GM18502 (cell line): Measurements from ENCODE around the gene TSTD2.
A peak's percentile ranks its signal among the peaks of the same experiment; 100 is the strongest.

Experiments
- ATAC-seq: cut with Tn5 transposase; IDR thresholded peaks from one replicate; pipeline ENCODE4 v1.9.1; 2021; ENCODE audit warnings: mild to moderate bottlenecking; ENCODE audit not compliant: unreplicated experiment, poor library complexity

Gene TSTD2

DNA sequence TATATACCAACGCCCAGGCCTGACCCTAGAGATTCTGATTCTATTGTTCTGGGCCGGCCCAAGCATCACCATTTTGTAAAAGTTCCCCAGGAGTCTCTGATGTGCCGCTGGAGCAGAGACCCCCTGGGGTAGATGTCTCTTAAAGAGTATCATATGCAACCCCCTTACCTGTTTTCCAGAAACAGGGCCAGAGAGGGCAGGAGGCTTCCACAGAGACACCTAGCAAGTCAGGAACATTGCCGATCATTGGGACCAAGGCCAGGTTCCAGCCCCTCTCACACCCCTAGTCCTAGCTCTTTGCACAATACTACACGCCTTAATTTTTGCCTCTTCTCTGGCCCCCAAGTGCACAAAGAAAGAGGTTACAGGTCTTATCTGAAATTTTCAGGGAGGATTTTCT, 67.9 kb downstream of the TSTD2 start:
- no peak for ATAC-seq

DNA sequence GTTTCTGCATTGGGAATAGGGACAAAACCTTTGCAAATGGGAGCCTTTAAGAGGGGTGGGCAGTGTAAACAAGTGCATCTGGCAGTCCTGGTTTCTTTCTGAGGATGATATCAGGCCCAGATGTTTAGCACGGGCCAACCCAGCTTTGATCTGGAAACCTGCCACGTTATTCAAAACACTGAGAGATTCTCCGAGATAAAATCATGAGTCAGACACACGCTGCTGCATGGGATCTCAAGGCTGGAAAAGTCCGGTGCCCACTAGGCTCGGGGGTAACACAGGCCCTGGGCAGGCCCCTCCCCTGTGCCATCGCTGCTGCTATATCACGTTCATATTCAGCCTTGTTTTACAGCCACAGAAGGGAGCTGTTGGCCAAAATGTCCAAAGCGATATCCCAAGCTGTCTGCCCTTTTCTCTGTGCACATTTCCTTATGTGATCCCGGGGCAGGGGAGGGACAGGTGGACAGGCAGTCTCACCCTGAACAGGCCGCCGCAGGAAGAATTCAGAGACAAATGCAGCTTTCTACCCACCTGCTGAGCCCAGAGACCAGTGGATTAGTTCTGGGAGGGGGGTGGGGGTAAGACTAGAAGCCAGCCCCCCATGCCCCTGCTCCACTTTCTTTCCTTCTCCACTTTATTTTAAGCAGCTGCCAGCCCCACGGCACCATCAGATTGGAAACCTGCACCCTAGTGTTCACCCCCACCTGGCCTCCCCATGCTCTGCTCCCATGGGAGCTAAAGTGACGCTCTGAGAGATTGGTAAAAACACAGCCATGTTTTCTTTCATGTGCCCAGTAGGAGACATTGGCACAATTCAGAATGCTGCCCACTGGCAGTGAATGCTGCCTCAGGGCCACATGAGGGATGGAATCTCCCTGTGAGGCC, 68.6 kb downstream of the TSTD2 start:
- no peak for ATAC-seq

DNA sequence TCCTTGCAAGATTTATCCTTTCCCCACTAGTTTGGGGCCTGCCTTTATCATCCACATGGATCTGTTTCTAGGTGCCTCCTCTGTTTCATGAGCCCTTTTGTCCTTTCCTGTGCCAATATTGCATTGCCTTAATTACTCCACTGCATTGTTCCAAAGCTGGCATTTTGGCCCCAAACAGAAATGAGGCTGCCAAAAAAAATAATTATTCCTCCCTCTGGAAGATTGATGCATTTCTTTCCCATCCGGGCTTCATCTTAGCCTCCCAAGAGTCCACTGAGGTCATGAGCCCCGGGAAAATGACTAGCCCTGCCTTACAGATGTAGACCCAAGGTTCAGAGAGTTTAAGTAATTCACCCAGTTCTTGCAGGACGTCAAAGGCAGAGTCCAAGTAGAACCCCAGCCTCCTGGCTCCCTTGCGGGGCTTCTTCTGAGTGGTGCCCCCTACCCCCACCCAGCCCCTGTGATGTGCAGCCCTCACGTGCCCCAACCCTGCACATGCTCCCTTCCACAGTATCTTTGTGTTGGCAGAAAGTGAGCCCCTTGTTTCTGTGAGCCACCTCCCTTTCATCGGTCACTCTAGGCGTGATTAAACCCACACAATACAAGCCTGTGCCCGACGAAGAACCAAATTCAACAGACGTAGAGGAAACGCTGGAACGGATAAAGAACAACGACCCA, 69.6 kb downstream of the TSTD2 start:
- no peak for ATAC-seq

DNA sequence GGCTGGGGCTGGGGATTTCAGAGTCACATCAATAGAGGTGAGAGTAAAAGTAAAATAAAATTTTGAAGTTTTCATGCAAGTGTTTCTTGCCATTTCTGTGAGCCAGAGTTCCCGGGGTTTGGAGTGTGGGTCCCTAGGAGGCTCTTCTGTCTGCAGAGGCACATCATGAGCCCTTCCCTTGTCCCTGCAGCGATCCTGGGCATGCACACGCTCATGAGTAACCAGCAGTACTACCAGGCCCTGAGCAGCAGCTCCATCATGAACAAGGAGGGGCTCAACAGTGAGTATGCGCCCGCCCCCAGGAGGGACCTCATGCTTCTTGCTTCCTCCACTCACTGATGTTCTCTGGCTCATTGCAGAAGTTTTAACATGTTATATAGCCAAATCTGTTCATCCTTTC, 70.6 kb downstream of the TSTD2 start:
- ATAC-seq, result no peak

DNA sequence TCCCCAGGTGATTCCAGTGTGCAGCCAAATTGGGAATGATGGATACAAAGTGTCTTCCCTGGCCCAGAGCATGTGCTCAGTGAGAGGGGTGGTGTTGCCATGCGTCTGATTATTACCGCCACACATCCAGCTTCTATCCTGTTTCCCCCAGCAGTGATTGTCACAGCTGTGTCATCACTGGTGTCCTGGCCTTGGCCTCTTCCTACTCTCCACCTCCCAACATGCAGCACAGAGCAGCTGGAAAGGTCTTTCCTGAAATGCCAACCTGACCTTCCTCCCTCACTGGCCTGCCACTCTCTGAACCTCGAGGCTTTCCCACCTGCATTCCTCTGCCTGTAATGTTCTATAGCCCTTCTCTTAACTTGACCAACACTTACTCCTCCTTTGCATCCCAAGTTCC, 71.7 kb downstream of the TSTD2 start:
- no peak for ATAC-seq

DNA sequence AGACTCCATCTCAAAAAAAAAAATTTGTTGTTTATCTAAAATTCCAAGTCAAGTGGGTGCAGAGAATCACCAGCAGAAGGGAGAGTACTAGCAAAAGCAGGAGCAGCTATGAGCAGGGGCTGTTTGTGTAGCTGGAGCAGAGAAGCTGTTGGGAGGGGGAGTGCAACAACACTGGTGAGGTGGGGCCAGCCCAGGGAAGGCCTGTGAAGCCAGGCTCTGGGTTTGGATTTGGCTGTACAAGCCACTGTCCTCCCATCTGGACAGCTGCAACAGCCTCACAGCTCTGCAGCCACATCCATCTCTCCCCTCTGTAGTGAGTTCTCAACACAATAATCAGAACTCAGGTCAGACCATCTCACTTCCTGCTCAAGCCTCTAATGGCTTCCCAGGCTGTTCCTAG, 72.3 kb downstream of the TSTD2 start:
- no peak for ATAC-seq

DNA sequence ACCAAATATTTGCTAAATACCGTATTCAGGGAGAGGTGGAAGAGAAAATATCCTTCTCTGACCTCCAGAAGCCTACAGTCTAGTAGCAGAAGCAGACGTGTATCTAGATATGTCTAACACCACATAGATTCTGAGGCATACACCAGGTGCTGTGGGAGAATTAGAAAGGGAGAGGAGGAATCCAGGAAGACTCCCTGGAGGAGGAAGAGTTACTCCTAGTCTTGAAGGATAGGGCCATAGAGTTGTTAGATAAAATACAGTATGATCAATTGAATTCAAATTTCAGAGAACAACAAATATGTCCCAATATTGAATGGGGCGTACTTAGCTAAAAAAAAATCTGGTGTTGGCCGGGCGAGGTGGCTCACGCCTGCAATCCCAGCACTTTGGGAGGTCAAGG, 73.0 kb downstream of the TSTD2 start:
- ATAC-seq, result no peak

DNA sequence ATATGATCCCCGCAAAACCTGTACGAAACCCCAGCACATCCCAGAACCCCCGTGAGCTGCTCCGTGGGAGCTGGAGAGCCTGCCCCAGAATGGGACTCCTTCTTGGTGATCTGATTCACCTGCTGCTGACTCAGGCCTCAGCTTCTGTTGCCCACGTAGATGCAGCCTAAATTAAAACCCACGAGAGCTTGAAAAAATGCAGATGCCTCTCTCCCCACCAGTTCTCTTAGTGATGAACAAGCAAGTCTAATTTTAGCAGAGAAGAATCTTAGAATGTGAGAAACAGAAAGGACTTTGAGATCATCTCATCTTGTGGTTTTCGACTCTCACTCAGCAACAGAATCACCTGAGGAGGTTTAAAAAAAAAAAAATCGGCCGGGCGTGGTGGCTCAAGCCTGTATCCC, 74.1 kb downstream of the TSTD2 start:
- ATAC-seq, result peak; percentile 79

DNA sequence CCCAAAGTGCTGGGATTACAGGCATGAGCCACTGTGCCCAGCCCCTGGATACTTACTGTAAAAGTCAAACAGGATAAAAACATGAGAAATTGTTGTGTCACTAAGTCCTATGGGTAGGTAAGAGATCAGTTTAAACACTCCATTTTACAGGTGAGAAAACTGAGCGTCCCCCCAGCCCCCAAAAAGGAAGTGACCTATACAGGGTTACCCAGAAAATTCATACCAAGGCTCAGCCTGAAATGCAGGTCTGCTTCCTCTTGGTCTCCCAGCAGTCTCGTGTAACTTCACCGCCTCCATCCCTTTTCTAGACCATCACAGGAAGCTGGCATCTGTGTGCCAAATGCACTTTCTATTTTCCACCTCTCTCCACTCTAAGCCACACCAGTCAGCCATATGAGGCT, 74.5 kb downstream of the TSTD2 start:
- peak; percentile 45 for ATAC-seq

DNA sequence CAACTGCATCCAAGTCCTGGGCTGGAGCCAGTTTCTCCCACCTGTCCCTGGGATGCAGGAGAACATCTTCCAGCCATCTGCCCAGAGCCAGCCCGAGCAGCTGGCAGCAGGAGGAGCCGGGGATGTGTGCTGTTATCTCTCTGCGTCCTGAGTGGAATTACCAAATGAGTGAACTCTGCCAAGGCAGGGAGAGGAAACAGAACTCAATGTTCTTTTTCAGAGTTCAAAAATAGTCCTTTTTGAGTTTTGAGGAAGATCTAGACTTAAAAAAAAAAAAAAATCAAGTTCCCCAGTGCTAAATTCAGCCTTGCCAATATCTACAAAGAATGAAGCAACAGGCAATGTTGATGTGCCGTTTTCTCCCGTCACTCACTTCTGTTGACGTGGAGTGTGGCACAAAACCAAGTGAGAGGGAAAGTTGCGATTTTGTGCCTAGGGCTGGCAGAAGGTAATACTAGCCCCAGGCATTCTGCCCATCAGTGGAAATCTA, 75.5 kb downstream of the TSTD2 start:
- ATAC-seq, result no peak

DNA sequence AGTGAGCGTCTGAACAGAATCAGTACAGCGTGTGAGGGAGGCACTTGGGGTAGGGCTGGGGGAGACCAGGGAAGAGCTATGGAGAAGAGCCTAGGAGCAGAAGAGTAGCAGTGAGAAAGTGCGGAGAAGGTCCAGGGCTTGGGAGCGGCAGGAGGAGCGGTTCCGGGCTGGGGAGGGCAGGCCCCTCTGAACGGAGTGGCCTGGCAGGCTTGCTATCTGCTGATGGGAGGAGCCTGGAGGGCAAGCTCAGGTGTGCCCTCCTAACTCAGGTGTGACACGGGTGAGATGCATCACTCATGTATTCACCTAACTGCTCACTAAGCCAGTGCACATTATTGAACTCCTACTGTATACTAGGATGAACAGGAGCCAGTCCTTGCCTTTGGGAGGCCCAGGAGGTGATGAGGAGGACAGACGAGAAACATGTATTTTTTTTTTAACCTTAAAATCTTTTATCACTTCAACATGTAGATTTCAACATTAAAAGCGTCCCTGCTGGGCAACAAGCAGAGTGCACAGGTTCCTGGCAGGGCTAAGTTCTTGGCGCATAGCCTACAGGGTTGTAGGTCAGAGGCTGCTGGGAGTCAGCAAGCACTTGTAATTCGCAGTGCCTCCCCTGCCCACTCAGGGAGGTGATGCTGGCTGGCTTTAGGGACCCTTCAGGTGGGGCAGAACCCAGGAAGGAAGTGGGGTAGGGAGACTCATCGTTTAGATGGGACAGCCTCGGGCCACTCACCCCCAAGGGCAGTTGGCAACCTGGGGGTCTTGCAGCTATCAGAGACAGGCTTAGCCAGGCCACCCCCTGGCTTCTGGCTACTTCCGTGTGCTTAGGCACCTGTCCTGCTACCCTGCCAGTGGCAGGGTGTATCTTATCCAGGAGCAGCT, 76.2 kb downstream of the TSTD2 start:
- ATAC-seq, result no peak

DNA sequence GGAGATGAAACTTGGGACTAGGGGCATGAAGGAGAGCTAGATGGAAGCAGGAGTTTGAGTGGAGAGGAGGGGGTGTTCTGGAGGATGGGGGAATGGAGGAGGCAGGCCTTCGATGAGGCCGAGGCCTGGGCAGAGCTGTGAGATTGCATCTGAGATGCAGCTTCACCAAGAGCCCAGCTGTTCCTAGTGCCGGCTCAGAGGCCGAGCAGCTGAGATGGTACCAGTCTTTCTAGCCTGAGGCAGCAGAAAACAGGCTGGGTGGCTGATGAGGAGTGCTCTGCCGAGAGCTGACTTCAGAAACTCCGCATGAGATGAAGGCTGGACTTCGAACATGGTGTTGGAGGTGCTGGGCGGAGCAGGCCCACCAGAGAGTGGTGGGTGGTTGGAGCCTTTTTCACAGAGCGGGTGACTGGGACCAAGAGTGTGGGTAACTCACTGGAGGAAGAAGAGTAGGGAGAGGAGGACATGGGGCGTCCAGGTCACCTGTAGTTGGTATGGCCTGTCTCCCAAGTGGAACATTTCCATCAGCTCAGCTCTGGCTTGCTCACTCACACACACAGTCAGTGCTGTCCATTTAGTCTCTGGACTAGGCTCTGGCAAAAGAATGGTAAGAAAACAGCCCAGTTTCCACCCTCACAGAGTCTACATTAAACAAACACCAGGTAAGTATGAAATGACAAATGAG, 77.0 kb downstream of the TSTD2 start:
- no peak for ATAC-seq

DNA sequence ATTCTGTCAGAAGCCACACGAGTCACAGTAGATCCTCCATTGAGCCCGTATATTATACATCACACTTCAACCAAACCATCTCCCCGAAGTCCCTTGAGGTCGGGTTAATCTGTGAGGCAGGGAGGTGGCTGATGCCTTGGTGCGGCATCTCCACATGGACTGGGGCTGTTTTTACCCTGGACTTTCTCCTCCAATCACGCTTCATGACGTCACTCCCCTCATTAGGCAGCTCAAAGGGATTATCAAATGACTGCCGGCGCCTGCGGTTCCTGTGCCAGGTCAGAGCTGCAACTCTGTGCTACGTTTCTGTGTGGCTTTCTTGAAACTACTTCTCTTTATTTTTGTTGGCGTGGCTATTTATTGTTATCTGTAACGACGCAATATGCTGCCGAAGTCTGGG, 78.0 kb downstream of the TSTD2 start:
- no peak for ATAC-seq

DNA sequence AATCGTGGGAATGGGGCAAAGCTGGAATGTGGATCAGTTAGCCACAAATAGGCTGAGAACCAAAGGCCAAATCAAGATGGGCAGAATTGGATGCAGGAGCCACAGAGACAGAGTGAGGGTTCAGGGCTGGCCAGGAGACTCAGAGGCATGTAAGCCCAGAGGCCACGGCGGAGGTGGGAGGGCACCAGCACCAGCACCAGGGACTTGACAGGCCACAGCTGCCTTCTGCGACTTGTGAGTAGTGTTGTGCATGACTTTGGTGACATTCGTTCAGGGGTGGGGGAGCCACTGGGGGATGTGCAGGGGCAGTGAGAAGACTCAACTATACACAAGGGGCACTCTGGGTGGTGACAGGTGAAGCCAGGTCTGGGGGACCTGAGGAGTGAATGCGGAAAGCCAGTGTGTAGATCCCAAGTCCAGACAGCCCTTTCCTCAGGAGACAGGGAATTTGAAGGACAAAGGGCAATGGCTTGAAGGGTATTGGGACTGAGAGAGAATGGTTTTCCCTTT, 78.5 kb downstream of the TSTD2 start:
- ATAC-seq, result no peak

DNA sequence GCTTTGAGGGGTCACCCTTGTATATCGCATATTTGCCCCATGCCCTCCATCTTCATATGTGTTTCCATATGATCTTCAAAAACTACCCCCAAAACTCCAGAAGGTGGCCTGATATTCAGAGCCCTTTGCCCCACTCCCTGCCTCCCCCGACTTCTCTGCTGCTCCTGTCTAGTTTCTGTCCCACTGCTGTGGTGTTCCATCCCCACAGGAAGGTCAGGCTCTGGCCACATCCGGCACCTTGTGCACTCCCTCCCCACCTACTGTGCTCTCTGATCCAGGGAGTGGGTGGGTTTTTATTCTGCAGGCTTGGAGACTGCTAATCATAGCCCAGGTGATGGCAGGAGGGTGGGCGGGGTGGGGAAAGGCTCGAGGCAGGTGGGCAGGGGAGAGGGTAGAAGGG, 79.3 kb downstream of the TSTD2 start:
- no peak for ATAC-seq

DNA sequence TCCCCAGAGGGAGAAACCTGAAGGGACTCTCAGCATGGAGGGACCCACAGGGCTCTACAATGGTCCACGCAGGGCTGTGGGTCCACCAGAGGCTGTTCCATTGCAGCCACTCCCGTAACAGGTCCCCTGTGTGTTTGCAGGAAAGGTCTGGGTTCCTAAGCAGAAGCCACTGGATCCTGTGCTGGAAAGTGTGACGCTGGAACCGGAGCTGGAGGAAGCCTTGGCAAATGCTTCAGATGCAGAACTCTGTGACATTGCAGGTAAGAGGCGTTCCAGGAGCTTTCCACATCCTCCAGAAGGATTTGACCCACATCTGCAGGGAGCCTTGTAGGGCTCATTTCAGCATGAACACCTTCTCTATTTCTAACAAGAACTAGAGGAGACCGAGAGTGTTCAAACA, 80.0 kb downstream of the TSTD2 start:
- no peak for ATAC-seq

DNA sequence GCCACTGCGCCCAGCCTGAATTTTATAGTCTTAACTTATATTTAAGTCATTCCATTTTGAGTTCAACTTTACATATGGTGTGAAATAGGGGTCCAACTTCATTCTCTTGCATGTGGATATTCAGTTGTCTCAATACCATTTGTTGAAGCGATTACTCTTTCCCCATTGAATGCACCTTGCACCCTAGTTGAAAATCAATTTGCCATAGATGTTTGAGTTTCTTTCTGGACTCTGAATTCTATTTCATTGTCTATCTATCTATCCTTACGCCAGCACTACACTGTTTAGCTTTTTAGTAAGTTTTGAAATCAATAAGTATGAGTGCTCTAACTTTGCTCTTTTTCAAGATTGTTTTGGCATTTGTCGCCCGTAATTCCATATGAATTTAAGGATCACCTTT, 81.9 kb downstream of the TSTD2 start:
- no peak for ATAC-seq

DNA sequence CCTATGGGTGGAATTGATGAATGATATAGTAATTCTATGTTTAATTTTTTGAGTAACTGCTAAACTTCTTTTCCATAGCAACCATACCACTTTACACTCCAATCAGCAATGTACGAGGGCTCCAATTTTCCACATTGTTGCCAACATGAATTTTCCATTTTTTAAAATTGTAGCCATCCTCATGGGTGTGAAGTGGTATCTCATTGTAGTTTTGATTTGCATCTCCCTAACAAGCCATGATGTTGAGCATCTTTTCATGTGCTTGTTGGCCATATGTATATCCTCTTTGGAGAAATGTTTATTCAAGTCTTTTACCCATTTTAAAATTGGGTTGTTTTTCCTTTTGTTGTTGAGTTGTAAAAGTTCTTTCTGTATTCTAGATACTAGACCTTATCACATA, 82.8 kb downstream of the TSTD2 start:
- no peak for ATAC-seq
